ENCODE results near the gene A1BG.
A peak's percentile ranks its signal among the peaks of the same experiment; 100 is the strongest.
"Not testable (repeated sequence)": the region's sequence is repeated elsewhere in the genome, so short reads cannot be mapped to it uniquely, and the experiment has no call there.

A1BG gene

DNA sequence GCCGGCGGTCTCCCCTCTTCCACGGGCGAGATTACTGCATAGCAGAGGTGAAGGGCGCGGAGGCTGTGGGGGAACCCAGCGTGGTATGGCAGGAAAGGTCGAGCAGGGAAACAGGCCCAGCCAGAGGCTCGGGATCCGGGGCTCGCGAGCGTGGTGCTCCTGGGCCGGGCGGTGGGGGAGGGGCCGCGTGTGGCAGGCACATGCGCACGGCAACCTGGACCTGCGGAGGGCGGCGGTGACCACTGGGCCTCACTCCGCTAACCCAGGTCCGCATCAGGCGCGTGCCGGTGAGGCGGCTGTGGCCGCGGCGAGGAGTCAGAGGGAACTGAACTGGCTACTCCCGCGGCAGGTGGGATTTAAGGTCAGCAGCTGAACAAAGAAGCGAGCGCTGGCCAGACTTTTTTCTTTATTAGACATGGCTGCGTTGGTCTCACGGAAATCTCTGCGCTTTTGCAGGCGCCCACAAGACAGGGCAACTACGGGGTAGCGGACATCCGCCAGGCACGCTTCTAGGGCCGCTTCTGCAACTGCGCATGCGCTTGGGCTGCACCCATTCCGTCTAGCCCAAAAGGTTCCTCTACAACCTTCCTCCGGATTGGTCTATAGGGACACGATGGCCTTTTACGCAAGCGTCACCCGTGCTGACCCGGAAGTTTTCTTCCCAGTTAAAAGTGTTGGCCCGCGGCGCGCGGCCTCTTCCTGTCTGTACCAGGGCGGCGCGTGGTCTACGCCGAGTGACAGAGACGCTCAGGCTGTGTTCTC is 33.5 kb upstream of the A1BG start, which contains the start of gene RPS5:
TSS of gene RPS5 (plus strand) at position 694 of the 762 bp plus-strand sequence. CDS start 869 bp downstream, outside the sequence.
- peak; percentile 68 to 98 (median 94) for DNase-seq

DNA sequence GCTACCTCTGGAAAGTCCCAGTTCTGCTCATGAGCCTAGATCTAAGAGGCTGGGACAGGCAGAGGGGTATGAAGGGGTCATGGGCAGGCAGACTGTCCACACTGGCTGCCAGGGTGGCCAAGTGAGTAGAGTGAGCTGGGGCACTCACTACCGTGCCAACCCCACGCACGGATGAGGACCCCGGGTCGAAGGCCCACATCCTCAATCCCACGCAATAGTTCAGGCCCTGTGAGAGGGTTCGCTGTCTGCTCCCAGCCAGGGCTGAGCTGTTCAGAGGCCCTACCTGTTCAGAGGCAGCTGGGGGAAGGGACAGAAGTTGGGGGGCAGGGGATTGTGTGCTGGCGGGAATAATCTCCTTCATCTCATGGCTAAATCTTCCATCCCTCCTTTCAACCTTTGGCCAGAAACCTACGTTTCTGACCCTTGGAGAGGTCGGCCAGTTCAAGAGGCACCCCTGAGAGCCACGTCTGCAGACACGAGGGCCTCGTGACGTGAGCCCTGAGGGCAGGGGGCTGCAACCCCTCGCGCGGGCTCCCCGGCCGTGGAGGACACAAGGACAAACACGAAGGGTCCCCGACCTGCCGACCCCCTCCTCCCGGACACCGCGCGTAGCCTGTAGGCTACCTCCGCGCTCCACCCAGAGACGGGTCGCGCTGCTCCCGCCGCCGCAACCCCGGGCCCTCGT is 32.7 kb upstream of the A1BG start:
- DNase-seq = no peak

DNA sequence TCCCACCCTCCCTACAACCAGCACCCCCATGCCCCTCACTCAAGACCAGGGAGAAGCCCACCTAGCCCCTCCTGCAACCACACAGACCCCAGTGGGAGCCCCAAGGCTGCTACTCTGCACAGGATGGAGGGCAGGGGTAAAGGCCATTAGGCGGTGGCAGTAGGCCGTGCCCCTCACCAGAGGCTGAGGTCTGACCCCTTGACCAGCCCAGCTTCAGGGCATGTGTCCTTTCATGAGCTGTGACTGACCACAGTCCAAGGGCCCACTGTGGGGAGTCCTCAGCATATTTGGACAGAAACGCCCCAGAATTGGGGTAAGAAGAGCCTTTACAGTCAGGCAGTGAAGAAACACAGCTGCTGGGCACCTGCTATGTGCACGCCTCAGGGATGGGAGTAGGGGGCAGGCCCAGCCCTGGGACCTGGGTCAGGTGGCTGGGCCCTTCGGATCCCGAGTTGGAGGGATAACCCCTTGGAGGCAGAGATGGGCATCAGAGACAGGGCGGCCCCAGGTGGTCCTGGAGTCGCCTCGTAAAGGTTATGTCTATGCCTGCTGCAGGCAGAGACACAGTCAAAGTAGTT is 32.1 kb upstream of the A1BG start:
- DNase-seq = no peak

DNA sequence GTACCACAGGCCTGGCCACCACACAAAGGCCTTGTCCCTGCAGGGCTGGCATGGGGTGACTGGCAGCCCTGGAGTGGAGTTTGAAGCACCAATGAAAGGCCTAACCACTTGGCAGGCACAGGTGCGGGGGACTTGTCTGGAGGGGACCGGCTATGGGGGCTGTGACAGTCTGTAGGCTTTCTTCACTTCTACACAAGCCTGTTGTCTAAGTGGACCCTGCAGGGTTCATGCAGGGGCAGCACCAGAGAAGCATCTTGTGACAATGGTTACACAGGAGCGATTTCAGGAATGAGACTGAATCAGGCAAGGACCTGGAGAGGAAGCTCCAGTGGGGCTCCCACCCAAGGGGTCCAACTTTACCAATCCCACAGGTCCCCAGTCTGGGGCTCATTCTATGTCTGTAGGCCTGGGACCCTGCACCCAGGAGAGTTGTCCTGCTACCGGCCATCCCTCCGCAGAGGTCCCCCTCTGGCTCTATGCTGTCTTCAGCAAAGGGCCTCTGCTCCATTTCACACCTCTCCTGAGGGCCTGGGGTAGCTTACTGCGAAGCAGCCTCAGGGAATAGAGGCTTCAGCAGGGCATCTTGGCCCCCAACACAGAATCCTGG is 29.8 kb upstream of the A1BG start:
- DNase-seq = no peak

DNA sequence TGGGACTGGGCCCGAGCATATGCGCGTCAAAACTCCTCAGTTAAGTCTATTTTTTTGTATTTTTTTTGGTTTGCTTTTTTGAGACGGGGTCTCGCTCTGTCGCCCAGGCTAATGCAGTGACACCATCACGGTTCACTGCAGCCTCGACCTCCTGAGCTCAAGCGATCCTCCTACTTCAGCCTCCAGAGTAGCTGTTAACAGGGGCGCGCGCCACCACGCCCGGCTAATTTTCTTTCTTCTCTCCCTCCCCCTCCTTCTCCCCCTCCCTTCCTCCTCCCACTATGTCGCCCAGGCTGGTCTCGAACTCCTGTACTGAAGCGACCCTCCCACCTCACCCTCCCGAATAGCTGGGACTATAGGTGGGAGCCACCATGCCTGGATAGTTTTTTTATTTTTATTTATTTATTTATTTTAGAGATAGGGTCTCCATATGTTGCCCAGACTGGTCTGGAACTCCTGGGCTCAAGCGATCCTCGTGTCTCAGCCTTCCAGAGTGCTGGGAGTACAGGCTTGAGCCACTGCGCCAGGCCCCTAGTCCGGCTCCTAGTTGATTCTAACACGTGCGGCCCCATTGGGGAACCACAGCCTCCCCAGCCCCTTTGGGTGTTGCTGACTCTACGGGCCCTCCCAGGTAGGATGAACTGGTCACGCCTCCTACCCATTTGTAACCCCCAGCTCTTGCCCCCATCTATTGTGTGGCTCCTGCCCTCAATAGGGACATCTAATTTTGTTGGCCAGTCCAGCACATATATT is 28.3 kb upstream of the A1BG start:
- no peak for DNase-seq

DNA sequence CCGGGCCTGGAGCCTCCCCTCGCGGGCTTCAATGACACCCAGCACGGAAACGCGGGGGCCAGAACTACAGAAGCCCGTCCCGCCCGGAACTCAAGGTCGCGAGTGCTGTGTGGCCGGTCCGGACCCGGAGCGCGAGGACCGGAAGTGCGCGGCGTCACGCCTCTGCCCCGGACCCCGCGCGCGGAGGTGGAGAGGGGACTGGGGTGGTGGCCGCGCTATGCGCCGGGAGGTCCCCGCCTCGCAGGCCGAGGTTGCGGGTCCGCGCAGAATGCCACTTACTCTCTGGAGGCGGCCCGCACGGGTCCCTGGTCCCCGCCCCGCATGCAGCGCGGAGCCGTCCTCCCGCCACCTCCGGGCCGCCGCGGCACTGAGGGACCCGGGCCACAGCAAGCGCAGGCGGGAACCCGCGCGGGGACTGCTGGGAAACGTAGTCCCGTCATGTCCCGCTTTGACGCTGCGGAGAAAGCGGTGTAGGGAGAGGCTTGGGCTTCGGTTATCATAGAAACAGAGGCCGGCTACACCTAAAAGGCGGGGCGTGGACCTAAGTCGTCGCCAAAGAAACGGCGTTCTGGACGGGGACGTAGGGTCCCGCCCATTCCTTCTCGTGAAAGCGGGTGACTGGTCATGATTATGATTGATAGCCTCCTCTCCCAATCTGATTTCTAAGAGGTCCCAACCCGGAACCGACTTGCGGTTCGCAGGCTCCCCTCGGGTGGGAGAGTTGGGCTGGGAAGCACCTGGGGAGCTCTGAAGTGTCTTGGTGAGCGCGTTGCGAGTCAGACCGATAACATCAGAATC is 27.6 kb upstream of the A1BG start, which contains the start of gene ZNF837:
TSS of gene ZNF837 (minus strand) at position 369 of the 798 bp plus-strand sequence. CDS start 11,698 bp downstream, outside the sequence.
- peak; percentile 89 to 99 (median 98) for DNase-seq

DNA sequence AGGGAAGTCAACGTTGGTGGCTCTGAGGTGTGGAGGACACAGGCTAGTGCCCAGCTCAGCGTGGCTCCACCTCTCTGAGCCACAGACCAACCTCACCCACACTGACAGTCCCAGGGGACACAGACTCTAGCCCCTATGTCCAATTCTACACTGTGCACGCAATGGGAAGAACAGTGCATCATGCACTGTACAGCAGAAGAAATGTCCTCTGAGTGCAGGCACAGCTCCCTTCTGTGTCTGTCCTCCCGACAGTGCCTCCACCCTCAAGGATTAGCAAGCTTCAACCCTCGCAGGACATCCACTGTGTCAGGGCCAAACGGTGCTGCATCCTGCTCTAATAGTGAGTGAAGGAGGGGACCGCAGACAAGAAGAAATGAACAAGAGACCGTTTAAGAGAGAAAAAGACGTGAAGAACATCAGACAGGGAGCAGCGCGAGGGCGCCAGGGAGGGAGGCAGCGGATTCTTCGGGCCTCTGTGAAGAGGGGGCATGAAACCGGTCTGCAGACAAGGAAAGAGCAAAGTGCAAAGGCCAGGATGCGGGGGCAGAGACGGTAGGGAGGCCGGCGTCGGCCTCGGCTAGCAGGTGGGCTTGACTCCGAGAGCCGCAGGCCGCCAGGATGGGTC is 26.9 kb upstream of the A1BG start:
- peak in 1 of 56 donors; percentile 55 for DNase-seq

DNA sequence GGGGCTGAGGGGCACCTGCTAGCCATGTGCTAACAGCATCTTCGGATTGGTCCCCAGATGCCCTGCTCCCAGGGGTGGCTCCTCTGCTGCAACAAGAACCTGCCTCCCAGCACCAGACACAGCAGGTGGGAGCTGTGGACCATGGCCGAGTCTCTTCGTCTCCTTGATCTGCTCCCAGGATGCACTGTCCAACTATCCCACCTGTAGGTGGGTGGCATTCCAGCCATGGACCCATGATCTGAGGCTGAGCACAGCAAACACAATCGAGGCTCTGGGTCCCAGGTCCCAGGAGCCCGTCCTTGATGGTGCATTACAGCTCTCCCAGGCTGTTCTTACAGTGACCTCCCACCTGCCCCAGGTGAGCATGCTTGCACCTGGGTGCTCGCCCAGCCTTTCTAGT is 26.0 kb upstream of the A1BG start:
- no peak for DNase-seq

DNA sequence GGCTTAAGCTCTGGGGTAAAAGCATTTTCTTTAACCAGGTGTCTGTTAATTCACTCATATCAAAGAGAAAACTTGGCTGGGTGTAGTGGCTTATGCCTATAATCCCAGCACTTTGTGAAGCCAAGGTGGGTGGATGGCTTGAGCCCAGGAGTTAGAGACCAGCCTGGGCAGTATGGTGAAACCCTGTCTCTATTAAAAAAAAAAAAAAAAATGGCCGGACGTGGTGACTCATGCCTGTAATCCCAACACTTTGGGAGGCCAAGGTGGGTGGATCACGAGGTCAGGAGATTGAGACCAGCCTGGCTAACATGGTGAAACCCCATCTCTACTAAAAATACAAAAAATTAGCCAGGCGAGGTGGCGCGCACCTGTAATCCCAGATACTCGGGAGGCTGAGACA is 23.4 kb upstream of the A1BG start:
- DNase-seq = not testable (repeated sequence)

DNA sequence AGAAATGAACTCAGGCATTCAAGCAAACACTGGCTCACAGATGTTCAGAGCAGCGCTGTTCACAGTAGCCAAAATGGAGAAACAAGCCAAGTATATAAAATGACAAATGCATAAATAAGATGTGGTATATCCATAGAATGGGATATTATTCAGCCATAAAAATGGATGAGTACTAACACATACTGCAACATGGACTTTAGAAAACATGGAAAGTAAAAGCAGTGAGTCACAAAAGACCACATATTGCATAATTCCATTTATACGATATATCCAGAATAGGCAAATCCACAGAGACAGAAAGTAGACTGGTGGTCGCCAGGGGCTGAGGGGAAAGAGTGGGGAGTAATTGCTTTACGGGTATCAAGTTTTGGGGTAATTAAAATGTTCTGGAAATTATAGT is 20.9 kb upstream of the A1BG start:
- DNase-seq = no peak

DNA sequence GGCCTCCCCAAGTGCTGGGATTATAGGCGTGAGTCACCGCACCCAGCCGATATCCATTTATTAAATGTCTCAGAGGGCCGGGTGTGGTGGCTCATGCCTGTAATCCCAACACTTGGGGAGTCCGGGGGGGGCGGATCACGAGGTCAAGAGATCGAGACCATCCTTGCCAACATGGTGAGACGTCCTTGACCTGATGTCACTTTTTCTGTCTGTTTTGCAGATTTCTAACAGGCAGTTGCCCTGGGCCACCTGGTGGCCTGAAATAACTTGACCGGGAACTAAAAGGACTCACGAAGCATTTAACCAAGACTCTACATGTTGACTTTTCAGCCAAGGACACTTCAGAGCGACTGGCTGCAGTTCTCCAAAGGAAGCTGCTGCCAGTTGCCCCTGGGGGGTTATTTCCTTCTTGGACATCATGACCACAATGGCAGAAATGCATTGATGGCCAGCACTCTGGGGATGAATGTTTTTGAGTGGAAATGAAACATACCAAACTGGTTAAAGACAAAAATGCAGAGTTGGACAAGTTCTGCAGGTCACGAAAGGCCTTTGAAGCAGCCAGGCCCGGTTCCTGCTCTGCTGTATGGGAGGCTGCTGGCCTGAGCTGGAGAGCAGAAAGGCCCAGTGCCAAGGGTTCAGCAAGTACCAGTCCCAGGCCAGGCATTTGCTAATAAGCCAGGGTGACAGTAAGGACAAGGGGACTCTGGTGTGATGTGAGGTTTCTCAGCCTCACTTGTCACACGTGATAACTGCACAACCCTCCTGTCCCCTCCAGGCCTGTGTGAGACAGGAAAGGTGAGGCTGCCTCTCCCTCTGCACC is 19.2 kb upstream of the A1BG start:
- peak in 5 of 56 donors; percentile 8 to 24 (median 13) for DNase-seq

DNA sequence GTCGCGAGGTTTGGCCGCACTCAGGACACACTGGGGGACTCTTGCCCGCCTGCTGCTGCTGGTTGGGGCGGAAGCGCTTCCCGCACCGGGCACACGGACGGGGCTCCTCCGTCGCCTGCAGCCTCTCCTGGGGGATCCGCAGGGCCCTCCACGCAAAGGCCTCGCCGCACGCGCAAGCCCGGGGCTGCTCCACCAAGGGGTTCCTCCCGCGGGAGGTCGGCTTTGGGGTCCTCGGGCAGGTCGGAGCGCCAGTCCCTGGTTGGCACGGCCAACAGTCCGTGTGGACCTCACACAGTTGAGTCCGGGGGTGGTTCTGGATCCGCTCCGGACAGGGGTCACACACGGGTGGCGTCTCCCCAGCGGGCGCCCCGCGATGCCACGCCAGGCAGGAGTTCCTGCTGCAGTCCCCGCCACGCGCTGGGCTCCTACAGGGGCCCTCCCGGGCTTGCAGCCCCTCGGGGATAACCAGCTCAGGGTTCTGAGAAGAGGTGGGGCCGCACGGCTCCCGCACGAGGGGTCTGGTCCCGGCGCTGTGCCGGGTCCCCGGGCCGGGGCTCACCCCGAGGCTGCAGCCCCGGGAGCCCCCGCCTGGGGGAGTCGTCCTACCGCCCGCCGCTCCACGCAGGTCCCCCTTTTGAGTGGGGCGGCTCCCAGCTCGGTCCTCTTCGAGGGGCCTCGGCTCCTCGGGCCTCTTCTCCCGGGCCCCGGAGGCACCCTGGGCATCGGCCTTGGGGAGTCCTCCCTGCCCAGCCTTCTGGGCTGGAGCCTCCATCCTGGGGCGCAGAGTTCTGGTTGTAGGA is 15.5 kb upstream of the A1BG start:
- DNase-seq = no peak

DNA sequence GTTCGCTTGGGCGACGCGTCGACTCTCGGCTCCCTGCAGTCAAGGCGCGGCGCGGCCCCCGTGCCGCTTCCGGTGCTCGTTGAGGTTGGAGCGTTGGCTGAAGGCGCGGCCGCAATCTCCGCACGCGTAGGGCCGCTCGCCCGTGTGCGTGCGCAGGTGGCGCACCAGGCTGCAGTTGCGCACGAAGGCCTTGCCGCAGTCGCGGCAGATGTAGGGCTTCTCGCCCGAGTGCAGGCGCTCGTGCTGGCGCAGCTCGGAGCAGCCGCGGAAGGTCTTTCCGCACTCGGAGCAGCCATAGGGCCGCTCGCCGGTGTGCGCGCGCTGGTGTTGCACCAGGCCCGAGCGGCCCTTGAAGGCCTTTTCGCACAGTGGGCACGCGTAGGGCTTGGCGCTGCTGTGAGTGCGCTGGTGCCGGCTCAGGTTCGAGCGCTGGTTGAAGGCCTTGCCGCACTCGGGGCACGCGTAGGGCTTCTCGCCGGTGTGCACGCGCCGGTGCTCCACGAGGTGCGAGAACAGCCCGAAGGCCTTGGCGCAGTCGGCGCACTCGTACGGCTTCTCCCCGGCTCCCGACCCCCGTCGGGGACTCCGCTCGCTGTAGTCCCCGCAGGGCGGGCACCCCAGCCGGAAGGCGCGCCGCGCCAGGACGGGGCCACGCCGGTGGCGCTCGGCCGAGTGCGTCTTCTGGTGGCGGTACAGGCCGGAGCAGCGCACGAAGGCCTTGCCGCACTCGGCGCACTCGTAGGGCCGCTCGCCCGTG is 14.6 kb upstream of the A1BG start:
- DNase-seq = no peak

DNA sequence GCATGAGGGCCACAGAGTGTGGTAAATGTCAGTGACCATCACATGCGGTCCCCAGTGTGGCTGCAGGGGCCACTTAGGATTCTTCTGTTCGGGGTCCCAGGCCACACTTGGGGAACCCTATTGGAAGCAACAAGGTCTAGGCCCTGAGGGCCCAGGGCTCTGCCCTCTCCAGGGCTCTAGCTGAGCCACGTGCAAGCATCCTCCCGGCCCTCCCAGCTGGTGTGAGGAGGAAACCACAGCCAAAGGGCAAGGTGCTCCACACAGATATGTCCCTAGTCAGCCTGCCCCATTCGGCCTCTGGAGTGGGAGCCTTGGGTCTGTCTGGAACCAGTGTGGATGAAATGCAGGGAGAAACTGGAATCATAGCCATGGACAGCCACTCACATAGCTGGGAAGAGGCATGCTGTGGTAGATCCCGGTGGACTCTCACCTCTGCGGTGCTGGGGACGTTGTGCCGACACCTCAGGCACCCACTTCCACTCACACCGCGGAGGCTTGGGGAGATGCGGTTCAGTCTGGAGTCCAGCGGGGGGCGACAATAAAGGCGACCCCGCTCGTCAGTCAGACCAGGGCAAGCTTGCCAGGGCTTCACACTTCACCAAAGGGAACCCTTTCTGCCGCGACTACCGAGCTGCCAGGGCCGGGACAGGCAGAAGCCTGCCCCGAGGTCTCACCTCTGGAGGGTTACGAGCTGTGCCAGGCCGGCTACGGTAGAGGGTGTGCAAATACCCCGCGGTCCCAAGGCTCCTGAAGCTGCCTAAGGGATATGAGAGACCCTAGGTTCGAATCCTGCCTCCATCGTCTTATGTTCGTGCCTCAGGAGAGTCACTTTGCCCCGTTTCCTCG is 13.5 kb upstream of the A1BG start:
- DNase-seq = no peak

DNA sequence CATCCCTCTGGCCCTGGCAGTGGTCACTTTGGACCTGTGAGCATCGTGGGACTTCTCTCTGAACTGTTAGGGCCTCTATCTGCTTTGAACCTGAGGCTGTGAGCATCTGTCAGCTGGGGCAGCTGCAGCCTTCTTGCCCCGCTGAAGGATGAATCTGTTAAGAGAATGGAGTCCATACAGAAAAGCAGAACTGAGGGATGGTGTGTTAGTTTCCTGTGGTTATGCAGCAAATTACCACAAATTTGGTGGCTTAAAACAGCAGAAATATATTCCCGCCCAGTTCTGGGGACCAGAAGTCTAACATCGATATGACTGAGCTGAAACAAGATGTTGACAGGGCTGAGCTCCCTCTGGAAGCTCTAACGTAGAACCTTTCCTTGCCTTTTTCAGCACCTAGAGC is 10.9 kb upstream of the A1BG start:
- no peak for DNase-seq
